Measurements from ENCODE around the gene IGIP.

GRCh38 chr5:140083650-140084049 is 42.1 kb upstream of the IGIP start:
- TF ChIP-seq, protein P1, sequence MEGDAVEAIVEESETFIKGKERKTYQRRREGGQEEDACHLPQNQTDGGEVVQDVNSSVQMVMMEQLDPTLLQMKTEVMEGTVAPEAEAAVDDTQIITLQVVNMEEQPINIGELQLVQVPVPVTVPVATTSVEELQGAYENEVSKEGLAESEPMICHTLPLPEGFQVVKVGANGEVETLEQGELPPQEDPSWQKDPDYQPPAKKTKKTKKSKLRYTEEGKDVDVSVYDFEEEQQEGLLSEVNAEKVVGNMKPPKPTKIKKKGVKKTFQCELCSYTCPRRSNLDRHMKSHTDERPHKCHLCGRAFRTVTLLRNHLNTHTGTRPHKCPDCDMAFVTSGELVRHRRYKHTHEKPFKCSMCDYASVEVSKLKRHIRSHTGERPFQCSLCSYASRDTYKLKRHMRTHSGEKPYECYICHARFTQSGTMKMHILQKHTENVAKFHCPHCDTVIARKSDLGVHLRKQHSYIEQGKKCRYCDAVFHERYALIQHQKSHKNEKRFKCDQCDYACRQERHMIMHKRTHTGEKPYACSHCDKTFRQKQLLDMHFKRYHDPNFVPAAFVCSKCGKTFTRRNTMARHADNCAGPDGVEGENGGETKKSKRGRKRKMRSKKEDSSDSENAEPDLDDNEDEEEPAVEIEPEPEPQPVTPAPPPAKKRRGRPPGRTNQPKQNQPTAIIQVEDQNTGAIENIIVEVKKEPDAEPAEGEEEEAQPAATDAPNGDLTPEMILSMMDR (IDR thresholded peaks at IDR 0.05), result no peak
- TF ChIP-seq POLR2A (IDR thresholded peaks at IDR 0.05), result no peak

All from testis (tissue), 2 donors.